Neural cell (in vitro differentiated cells): ENCODE results near the gene EP400.

Source experiments
- CTCF ChIP-seq: fragments of 450-650 bp; IDR thresholded peaks from 2 replicates; pipeline ENCODE4 v1.5.1; 2014; ENCODE audit warnings: antibody characterized with exemption, mild to moderate bottlenecking, moderate library complexity; ENCODE audit not compliant: poor library complexity, severe bottlenecking
- POLR2AphosphoS5 ChIP-seq: IDR thresholded peaks from 2 replicates; pipeline ENCODE4 v1.6.1; 2012
- REST ChIP-seq: IDR thresholded peaks from 2 replicates; pipeline ENCODE4 v1.6.1; 2012; ENCODE audit warnings: borderline replicate concordance

DNA sequence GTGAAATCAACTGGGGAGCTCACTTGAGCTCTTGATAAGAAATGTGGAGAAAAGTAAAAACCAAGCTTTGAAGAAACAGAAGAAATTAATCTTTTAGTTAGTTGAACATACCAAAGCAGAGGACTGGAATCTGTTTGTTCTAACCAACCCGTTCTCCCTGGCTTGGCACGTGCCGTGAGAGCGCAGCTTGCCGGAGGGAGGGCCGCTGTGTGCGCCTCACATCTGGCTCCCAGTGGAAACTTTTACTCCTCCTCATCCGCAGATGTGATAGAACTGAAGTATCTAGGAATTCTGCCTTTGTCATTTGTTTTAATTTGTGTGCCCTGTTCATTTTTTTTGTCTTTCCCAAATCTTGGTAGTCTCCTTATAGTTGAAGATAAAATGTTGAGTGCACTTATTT is 129.5 kb downstream of the EP400 start:
- TF ChIP-seq CTCF = no peak
- TF ChIP-seq POLR2AphosphoS5 = no peak
- no peak for TF ChIP-seq REST
